GM13977 (cell line): ENCODE measurements around the gene WDTC1.

Source experiments
- DNase-seq: peaks from one replicate; pipeline ENCODE4 v3.0.0; 2012; ENCODE audit warnings: low spot score
- CTCF ChIP-seq: IDR thresholded peaks from 2 replicates; pipeline ENCODE4 v1.5.1; 2012; ENCODE audit warnings: mild to moderate bottlenecking, control low read depth; ENCODE audit not compliant: insufficient read depth; ENCODE audit errors: extremely low read depth, missing control alignments
- in situ Hi-C: fragments of 300-500 bp; cut with MboI; formaldehyde crosslinking; loops from one replicate; pipeline ENCODE4 v1.12.0; 2022; ENCODE audit warnings: low sequenced_read_pairs, low pct_unique_long_range_greater_than_20kb, mixed read lengths, inconsistent platforms; ENCODE audit not compliant: unreplicated experiment

The WDTC1 gene

GRCh38 chr1:27253596-27253995, 19.2 kb downstream of the WDTC1 start:
- TF ChIP-seq CTCF = no peak
- peak; percentile 40 for DNase-seq

GRCh38 chr1:27255136-27255535, 20.7 kb downstream of the WDTC1 start:
- TF ChIP-seq CTCF = no peak
- in situ Hi-C loops = no loop called here
- DNase-seq = no peak

More at GRCh38 chr1:27253596-27253995, 19.2 kb downstream of the WDTC1 start:
- in situ Hi-C loops = no loop called here

GRCh38 chr1:27257155-27257554, 22.7 kb downstream of the WDTC1 start:
- no peak for TF ChIP-seq CTCF

GRCh38 chr1:27258598-27258997, 24.2 kb downstream of the WDTC1 start:
- no peak for DNase-seq
- in situ Hi-C loops = no loop called here
- TF ChIP-seq CTCF = no peak

More at GRCh38 chr1:27257155-27257554, 22.7 kb downstream of the WDTC1 start:
- in situ Hi-C loops = no loop called here
- no peak for DNase-seq

- in situ Hi-C loops = no loop called here
- TF ChIP-seq CTCF = no peak
- no peak for DNase-seq
Observed at GRCh38 chr1:27267153-27267552, 32.7 kb downstream of the WDTC1 start.

GRCh38 chr1:27269276-27269675, 34.8 kb downstream of the WDTC1 start:
- in situ Hi-C loops = no loop called here
- TF ChIP-seq CTCF = no peak
- no peak for DNase-seq

GRCh38 chr1:27274204-27274603, 39.8 kb downstream of the WDTC1 start:
- TF ChIP-seq CTCF = no peak
- DNase-seq = no peak
- in situ Hi-C loops = no loop called here
